SU-DHL-6 (cell line): Measurements from ENCODE around the gene ELP1.

Experiments used
- EZH2phosphoT487 ChIP-seq: fragments of 200-600 bp; sonication (generic), shearing (Covaris generic); conservative IDR thresholded peaks from 2 replicates; pipeline ENCODE4 v1.6.1; 2018; ENCODE audit warnings: mild to moderate bottlenecking, antibody characterized with exemption, low read length, moderate library complexity, mixed read lengths
- TF ChIP-seq, protein P1 (sequence below): fragments of 200-600 bp; sonication (generic); IDR thresholded peaks from one replicate; pipeline ENCODE4 v1.5.1; 2017; ENCODE audit warnings: antibody characterized with exemption, mild to moderate bottlenecking, low read length, moderate library complexity; ENCODE audit not compliant: insufficient read depth, poor library complexity, severe bottlenecking

DNA sequence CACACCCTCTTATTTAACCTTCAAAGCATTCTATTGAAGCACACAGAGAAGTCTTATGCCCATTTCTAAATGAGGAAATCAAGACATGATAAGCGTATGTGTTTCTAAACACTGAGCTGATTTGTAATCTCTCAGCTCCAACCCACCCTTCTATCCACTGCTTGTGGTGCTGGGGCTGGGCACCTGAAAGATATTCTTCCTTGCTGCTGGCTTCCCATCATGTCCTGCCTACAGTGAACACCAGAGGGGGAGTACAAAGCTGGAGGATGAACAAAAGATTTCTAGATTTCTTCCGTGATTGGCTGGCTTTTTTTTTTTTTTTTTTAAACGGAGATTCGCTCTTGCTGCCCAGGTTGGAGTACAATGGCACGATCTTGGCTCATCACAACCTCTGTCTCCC is 57.5 kb downstream of the ELP1 start:
- no peak for TF ChIP-seq EZH2phosphoT487
- TF ChIP-seq, protein P1, sequence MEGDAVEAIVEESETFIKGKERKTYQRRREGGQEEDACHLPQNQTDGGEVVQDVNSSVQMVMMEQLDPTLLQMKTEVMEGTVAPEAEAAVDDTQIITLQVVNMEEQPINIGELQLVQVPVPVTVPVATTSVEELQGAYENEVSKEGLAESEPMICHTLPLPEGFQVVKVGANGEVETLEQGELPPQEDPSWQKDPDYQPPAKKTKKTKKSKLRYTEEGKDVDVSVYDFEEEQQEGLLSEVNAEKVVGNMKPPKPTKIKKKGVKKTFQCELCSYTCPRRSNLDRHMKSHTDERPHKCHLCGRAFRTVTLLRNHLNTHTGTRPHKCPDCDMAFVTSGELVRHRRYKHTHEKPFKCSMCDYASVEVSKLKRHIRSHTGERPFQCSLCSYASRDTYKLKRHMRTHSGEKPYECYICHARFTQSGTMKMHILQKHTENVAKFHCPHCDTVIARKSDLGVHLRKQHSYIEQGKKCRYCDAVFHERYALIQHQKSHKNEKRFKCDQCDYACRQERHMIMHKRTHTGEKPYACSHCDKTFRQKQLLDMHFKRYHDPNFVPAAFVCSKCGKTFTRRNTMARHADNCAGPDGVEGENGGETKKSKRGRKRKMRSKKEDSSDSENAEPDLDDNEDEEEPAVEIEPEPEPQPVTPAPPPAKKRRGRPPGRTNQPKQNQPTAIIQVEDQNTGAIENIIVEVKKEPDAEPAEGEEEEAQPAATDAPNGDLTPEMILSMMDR: no peak
